ENCODE measurements around the gene OXER1. TPM values are rescaled to one million over a fixed set of nuclear protein-coding genes. Genes with fewer than 3 reads are reported as not detected.

OXER1 gene
- total RNA-seq, result 0.32 and 0.49 TPM in 2 replicates

DNA sequence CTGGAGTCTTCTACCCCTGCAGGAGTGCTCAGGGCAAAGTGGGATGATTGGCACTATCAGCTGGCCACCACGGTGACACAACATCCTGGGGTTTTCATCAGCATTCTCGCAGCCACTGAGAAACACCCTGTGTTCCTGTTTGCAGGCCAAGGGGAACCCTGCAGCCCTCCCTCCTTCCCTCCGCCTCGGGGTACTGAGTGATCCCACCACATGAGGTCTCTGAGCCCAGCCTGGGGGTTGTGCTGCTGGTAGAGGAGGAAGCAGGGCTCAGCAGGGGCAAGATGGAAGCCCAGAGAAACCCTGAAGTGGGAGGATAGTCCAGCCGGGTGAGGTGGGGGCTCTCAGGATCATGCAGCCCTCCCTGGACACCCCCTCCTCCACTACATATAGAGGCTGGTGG lies at the start of gene OXER1:
OXER1 (minus strand) TSS at position 40 of the 400 bp plus-strand sequence. CDS start 73 bp downstream, outside the sequence.

DNA sequence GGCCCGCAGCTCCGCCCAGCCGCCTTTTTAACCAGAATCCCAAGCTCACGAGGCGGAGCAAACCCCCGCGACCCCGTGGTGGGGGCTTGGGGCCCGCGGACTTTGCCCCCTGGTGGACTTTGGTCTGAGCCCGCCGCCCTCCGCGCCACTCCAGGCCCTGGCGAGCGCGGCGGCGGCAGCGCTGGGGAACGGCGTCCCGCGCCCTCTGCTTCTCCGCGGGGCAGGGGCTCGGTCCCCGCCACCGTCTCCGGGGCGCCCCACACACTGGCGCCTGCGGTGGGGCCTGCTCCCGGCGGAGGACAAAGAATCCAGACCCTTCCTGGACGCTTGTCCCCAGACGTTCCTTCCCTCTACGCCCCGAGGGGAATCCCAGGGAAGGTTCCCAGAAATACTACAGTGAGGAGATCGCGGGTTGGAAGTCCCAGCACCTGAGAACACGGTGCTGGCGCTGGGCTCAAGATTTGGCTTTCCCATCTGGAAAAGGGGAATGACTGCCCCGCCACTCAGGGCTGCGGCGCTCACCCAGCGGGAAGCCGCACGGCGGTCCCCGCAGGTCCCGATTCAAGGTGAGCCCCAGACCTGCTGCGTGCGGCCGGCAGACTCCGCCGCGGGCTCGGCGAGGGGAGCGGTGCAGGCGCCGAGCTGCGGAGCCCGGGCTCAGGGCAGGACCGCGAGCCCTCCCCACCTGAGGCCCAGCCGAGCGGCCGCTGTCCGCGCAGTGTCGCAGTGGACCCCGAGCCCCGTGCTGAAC lies 28.8 kb upstream of the OXER1 start, which contains the start of gene HAAO:
HAAO (minus strand) TSS at position 1 of the 751 bp plus-strand sequence. CDS start 47 bp downstream, outside the sequence.

Small RNA genes lying within 50 kb of the gene (small RNA-seq; reads per million reads assigned to genes)
- not detected for gene RNU6-137P

Other genes with a start within 250 kb of the OXER1 start
- 32.5 and 35.9 TPM in 2 replicates for gene MTA3, start 195.5 kb downstream of the OXER1 start, total RNA-seq
- 5.7 and 7.0 TPM in 2 replicates for gene HAAO, start 28.4 kb upstream of the OXER1 start, total RNA-seq

All from hair follicle dermal papilla cell (primary cell).